Ovary (tissue), 9 donors: ENCODE results near the gene DAB2IP. TPM values are rescaled to one million over a fixed set of nuclear protein-coding genes. Genes with fewer than 3 reads are reported as not detected.
A peak's percentile ranks its signal among the peaks of the same experiment; 100 is the strongest.

Experiments
- DNase-seq, 5 donors: peaks; one replicate each; pipeline ENCODE4 v3.0.0-alpha.2; 2019 to 2020
- H3K27ac ChIP-seq, 2 donors: fragments of 200-600 bp; one replicate each; pipeline versions ENCODE4 v1.5.1 to v1.8.0; 2019 to 2022
- H3K27me3 ChIP-seq: fragments of 200-600 bp; one replicate; pipeline ENCODE4 v1.8.0; 2022
- H3K36me3 ChIP-seq: fragments of 200-600 bp; sonication (generic); one replicate; pipeline ENCODE4 v1.5.1; 2019
- H3K4me1 ChIP-seq: one replicate; pipeline ENCODE4 v1.8.1; 2013; ENCODE audit warnings: mild to moderate bottlenecking, moderate library complexity; ENCODE audit not compliant: insufficient read depth
- H3K4me3 ChIP-seq: fragments of 200-600 bp; sonication (generic); one replicate; pipeline ENCODE4 v1.5.1; 2017
- H3K9me3 ChIP-seq, 2 donors: fragments of 200-600 bp in 1 of 2; sonication (generic) in 1 of 2; one replicate each; pipeline versions ENCODE4 v1.5.1 to v1.8.1; 2013 to 2019; ENCODE audit warnings: mild to moderate bottlenecking in 1 of 2, moderate library complexity in 1 of 2
- EP300 ChIP-seq: sonication (generic); formaldehyde crosslinking; IDR thresholded peaks from one replicate; pipeline ENCODE4 v1.6.1; 2017; ENCODE audit warnings: antibody characterized with exemption
- POLR2A ChIP-seq: fragments of 450-650 bp; IDR thresholded peaks from one replicate; pipeline ENCODE4 v1.6.1; 2017; ENCODE audit warnings: antibody characterized with exemption, mild to moderate bottlenecking, moderate library complexity
- WGBS, 3 donors: extraction: QIAGEN DNeasy Blood & Tissue Kit in 1 of 3; methylation state at CpG; one replicate each; pipeline versions ENCODE4 v1.1.5 to v1.1.7; 2013 to 2017; 5-methylcytosine and 5-hydroxymethylcytosine counted together
- intact Hi-C, 4 donors: fragments of 100-400 bp; cut with DNase I; formaldehyde crosslinking; loops; one replicate each; pipeline versions ENCODE4 v1.11.0 to v1.15.1; 2022 to 2023
- polyA plus RNA-seq, 2 donors: library from polyadenylated mRNA; stranded (reverse); fragments of 200-250 nt in 1 of 2; fragments of 350-450 nt in 1 of 2; fragmentation: Illumina TruSeq in 1 of 2; extraction: RNeasy Lipid Tissue Mini Kit (QIAGEN cat#74804) in 1 of 2; gene quantifications; one replicate each; pipeline ENCODE4 v1.2.3, GENCODE V29; 2013 to 2014
- total RNA-seq, 7 donors: library from RNA; depleted of rRNA in 2 of 7; stranded (reverse); fragments of >200 nt in 2 of 7; fragmentation: NEBNext Ultra II Directional in 3 of 7; extraction: Animal tissue kit (Norgen Biotek cat#: 25700) in 3 of 7; gene quantifications; one replicate each; pipeline versions ENCODE4 v1.1.0 to v1.2.4, GENCODE V29; 2016 to 2023
- TF ChIP-seq, protein P1 (sequence below), 3 donors: fragments of 450-650 bp in 2 of 3; fragments of 200-600 bp in 1 of 3; IDR thresholded peaks; one replicate each; pipeline versions ENCODE4 v1.5.1 to v1.8.0; 2016 to 2022; ENCODE audit warnings: antibody characterized with exemption in 3 of 3, mild to moderate bottlenecking in 1 of 3
- donor health status: DM: no; HTN: no; CAD: no; lungs with moderate emphysema.
- donor health status: DM: no; HTN: no; CAD: no.
- donor health status: Bipolar disorder and iron deficiency.
- donor health status: DM: yes; HTN: yes; CAD: no.
- donor health status: DM: no; HTN: no; CAD: no.
- donor health status: DM: yes; HTN: yes; CAD: no.

Gene DAB2IP
- total and polyA plus RNA-seq, 9 donors = 9.3 to 95.0 (median 70.6) TPM

DNA sequence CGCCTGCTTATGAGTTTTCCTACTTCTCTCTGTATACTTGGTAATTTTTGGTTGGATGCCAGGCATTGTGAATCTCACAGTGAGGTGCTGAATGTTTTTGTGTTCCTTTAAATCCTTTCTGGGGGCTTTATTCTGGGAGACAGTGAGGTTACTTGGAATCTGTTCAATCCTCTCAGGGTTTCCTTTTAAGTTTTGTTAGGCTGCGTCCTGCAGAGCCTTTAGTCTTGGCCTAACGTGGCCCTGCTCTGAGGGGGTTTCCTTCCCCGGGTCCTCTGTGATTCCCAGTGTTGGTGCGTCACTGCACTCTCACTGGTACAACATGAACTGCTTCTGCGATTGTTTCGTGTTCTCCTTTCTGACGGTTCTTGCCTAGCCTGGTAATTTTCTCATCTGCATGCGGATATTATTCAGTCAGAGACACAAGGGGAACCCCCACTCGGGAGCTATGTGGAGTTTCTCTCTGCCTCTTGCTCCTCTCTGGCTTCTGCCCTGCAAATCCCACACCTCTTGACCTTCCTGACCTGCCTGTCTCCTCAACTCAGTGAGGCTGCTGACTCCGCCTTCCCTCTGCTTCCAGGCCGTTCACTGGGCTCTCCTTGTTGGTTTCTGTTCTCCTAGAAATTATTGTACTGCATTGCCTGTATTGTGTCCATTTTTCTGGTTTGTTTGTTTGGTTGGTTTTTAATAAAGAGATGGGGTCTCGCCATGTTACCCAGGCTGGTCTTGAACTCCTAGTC is 128.1 kb downstream of the DAB2IP start:
- Histone ChIP-seq H3K36me3 (no peaks in the 10 kb centered on the region), H3K27me3 (no peaks in the 10 kb centered on the region), H3K4me1 (no peaks in the 10 kb centered on the region), H3K27ac (no peak overlapping the region), H3K9me3 (no peaks in the 10 kb centered on the region), H3K4me3 (no peak overlapping the region)
- TF ChIP-seq, protein P1, sequence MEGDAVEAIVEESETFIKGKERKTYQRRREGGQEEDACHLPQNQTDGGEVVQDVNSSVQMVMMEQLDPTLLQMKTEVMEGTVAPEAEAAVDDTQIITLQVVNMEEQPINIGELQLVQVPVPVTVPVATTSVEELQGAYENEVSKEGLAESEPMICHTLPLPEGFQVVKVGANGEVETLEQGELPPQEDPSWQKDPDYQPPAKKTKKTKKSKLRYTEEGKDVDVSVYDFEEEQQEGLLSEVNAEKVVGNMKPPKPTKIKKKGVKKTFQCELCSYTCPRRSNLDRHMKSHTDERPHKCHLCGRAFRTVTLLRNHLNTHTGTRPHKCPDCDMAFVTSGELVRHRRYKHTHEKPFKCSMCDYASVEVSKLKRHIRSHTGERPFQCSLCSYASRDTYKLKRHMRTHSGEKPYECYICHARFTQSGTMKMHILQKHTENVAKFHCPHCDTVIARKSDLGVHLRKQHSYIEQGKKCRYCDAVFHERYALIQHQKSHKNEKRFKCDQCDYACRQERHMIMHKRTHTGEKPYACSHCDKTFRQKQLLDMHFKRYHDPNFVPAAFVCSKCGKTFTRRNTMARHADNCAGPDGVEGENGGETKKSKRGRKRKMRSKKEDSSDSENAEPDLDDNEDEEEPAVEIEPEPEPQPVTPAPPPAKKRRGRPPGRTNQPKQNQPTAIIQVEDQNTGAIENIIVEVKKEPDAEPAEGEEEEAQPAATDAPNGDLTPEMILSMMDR (IDR thresholded peaks at IDR 0.05) = no peak
- no peak for TF ChIP-seq POLR2A
- TF ChIP-seq EP300 = no peak
- 74 to 81% (median 75%) methylated on average over 13 of the region's 13 CpGs for WGBS, 3 donors
- intact Hi-C loops = no loop called here
- peak in 1 of 5 donors; percentile 17 for DNase-seq

DNA sequence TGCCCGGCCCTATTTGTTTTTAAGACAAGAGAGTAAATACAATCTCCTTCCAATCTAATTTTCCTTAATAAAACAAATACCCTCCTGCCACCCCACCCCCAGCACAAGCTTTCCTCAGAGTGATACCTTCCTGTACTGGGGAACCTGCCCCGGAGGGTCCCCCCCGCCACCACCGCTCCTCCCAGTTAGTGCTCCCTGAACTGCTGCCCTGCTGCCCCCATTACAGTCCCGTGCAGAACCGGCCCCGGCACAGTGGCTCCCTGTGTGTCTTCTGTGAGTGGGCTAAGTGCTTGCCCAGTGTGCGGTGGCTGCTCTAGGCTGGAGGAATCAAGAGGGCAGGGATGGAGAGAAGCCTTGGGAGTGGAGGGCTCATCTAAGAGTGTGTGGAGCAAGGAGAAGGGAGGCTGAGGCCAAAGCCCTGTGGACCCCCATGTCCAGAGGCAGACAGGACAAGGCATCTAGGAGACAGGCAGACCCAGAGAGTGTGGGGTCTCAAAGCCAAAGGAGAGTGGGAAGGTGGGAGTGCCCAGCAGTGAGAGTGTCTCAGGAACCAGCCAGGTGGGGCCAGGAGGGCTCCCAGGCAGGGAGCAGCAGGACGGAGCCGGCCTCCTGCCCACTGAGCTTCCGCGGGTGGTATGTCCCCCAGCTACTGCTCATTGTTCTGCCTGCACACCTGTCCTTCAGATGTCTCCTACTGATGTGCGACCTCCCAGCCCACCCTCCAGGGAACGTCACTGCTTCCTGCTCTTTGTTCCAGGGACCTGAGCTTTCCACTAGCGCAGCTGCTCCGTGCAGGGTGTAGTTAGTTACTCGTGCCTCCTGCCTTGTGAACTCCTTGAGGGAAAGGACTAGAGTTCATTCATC is 129.0 kb downstream of the DAB2IP start:
- WGBS, 3 donors = 85 to 89% (median 89%) methylated on average over 17 of the region's 17 CpGs
- TF ChIP-seq, protein P1 (IDR thresholded peaks at IDR 0.05) = no peak
- TF ChIP-seq EP300 (no peak), POLR2A (no peak)
- Histone ChIP-seq H3K27me3 (no peaks in the 10 kb centered on the region), H3K36me3 (no peaks in the 10 kb centered on the region), H3K27ac (no peak overlapping the region), H3K4me1 (no peaks in the 10 kb centered on the region), H3K9me3 (no peaks in the 10 kb centered on the region), H3K4me3 (no peak overlapping the region)
- intact Hi-C loops = no loop called here
- DNase-seq = peak in 2 of 5 donors; percentile 15 to 21

DNA sequence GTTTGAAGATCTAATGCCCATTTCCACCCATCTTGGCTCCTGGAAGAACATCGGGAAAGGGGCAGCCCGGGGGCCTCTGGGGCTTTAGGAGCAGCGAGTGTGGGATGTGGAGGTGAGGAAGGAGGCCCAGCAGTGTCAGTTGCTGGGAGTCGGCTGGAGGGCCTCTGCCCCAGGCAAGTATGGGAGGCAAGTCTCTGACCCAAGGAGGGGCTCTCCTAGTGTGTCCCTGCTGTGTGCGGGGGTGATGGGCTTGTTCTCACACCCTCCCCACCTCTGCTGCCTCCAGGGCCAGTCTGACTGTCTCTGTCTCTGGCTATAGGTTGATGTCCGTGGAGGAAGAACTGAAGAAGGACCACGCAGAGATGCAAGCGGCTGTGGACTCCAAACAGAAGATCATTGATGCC is 129.7 kb downstream of the DAB2IP start:
- Histone ChIP-seq H3K4me3 (no peak overlapping the region), H3K36me3 (no peaks in the 10 kb centered on the region), H3K27me3 (no peaks in the 10 kb centered on the region), H3K9me3 (no peaks in the 10 kb centered on the region), H3K27ac (no peak overlapping the region), H3K4me1 (no peaks in the 10 kb centered on the region)
- no peak for DNase-seq
- TF ChIP-seq EP300 = no peak
- TF ChIP-seq, protein P1 (IDR thresholded peaks at IDR 0.05) = no peak
- TF ChIP-seq POLR2A = no peak
- WGBS, 3 donors = 87 to 88% (median 88%) methylated on average over 8 of the region's 8 CpGs
- intact Hi-C loops = no loop called here

DNA sequence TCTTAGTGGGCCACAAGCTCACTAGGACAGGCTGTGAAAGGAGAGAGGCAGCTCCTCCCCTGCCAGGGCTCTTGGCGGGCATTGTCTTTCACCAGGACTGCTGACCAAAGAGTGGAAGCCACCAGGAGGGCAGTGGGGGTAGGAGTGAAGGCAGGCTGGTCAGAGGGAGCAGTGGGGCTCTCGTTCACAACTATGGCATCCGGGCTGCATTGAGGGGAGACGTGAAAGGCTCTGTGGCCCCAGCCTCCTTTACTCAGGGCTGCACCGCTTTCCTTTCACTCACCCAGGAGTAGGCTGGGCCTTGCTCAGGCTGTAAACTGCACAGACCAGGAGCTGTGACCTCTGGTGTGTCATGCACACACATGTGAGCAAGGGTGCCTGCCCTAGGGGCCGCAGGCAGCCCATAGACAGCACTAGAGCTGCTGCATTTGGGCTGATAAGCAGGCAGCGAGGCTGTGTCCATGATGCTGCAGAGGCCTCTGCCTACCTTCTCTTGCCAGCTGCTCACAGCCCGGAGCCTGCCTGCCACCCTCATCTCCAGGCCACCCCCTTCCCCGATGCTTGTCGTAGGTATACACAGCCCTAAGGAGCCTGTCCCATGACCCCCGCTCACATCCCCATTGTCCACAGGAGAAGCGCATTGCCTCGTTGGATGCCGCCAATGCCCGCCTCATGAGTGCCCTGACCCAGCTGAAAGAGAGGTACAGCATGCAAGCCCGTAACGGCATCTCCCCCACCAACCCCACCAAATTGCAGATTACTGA is 130.4 kb downstream of the DAB2IP start:
- DNase-seq = peak in 2 of 5 donors; percentile 17 to 31
- no peak overlapping the region for H3K4me3 ChIP-seq
- no peaks in the 10 kb centered on the region for H3K36me3 ChIP-seq
- TF ChIP-seq EP300 (no peak), POLR2A (no peak)
- TF ChIP-seq, protein P1 (IDR thresholded peaks at IDR 0.05) = no peak
- no peaks in the 10 kb centered on the region for H3K9me3 ChIP-seq
- intact Hi-C loops = no loop called here
- H3K27ac ChIP-seq = no peak overlapping the region
- 92 to 93% (median 92%) methylated on average over 16 to 17 of the region's 17 CpGs for WGBS, 3 donors
- no peaks in the 10 kb centered on the region for H3K27me3 ChIP-seq
- no peaks in the 10 kb centered on the region for H3K4me1 ChIP-seq
